Measurements from ENCODE around the gene GNAQ.

GRCh38 chr9:77810047-77810446 is 221.6 kb downstream of the GNAQ start:
- TF ChIP-seq CTCF (optimal IDR thresholded peaks at IDR 0.05 in 1 of 3, IDR thresholded peaks at IDR 0.05 in 1 of 3, conservative IDR thresholded peaks at IDR 0.05 in 1 of 3; ENCODE audit: extremely low read depth in 1 of 3, insufficient read depth in 2 of 3, low read length in 3 of 3) (no peak), EZH2 (IDR thresholded peaks at IDR 0.05; ENCODE audit: low read length) (no peak)

Data from keratinocyte (primary cell).